HEK293 (cell line): ENCODE data around the gene AGXT.

Source experiments
- CTCF ChIA-PET: fragments of 350-600 bp; formaldehyde crosslinking; extraction: SDS; loops from one replicate; lab custom pipeline; 2021; ENCODE audit warnings: antibody characterized with exemption; lab: Yijun Ruan, JAX
- POLR2A ChIA-PET: fragments of 300-600 bp; formaldehyde crosslinking; extraction: SDS; loops from one replicate; lab custom pipeline; 2020; ENCODE audit warnings: antibody characterized with exemption, inconsistent platforms; lab: Yijun Ruan, JAX
- H3K27ac ChIP-seq: fragments of 200-500 bp; sonication (Bioruptor generic); 2 replicates; pipeline ENCODE4 v1.5.1; 2014; ENCODE audit warnings: low read depth, low read length, control low read depth, inconsistent platforms; ENCODE audit errors: extremely low read depth
- H3K36me3 ChIP-seq, 2 experiments: fragments of 200-500 bp in 1 of 2; sonication (Bioruptor generic) in 1 of 2; 1 replicate in 1 of 2; 2 replicates in 1 of 2; pipeline ENCODE4 v1.5.1; 2014 to 2017; ENCODE audit warnings: inconsistent platforms in 2 of 2, low read length in 2 of 2; ENCODE audit not compliant: control insufficient read depth in 2 of 2, insufficient read depth in 1 of 2
- H3K4me1 ChIP-seq: fragments of 200-500 bp; sonication (Bioruptor generic); 2 replicates; pipeline ENCODE4 v1.5.1; 2014; ENCODE audit warnings: mild to moderate bottlenecking, low read length, inconsistent platforms; ENCODE audit not compliant: control insufficient read depth, insufficient read depth
- H3K4me3 ChIP-seq: 2 replicates; pipeline ENCODE4 v1.5.1; 2011; ENCODE audit warnings: low read depth, mild to moderate bottlenecking, control low read depth, low read length, moderate library complexity
- H3K9me3 ChIP-seq: fragments of 200-500 bp; sonication (Bioruptor generic); 2 replicates; pipeline ENCODE4 v1.5.1; 2014; ENCODE audit warnings: low read depth, low read length, inconsistent platforms; ENCODE audit not compliant: control insufficient read depth, insufficient read depth
- GLI4 ChIP-seq: fragments of 450-650 bp; formaldehyde crosslinking; IDR thresholded peaks from 2 replicates; pipeline ENCODE4 v1.5.1; 2016; ENCODE audit warnings: missing biosample characterization, missing genetic modification characterization
- HOXD13 ChIP-seq: sonication (generic); formaldehyde crosslinking; IDR thresholded peaks from 2 replicates; pipeline ENCODE4 v1.8.0; 2022; ENCODE audit warnings: missing genetic modification reagents, borderline replicate concordance
- KLF10 ChIP-seq: fragments of 450-650 bp; IDR thresholded peaks from 2 replicates; pipeline ENCODE4 v1.5.1; 2018; ENCODE audit warnings: missing biosample characterization, mild to moderate bottlenecking, missing genetic modification characterization
- PATZ1 ChIP-seq: fragments of 450-650 bp; formaldehyde crosslinking; IDR thresholded peaks from 2 replicates; pipeline ENCODE4 v1.5.1; 2016; ENCODE audit warnings: missing biosample characterization, missing genetic modification characterization
- SCRT2 ChIP-seq: fragments of 450-650 bp; formaldehyde crosslinking; IDR thresholded peaks from 2 replicates; pipeline ENCODE4 v1.5.1; 2016; ENCODE audit warnings: missing biosample characterization, missing genetic modification characterization
- ZBTB11 ChIP-seq: fragments of 450-650 bp; formaldehyde crosslinking; conservative IDR thresholded peaks from 2 replicates; pipeline ENCODE4 v1.5.1; 2016; ENCODE audit warnings: low read depth, missing biosample characterization, missing genetic modification characterization
- ZFP37 ChIP-seq: fragments of 450-650 bp; formaldehyde crosslinking; IDR thresholded peaks from 2 replicates; pipeline ENCODE4 v1.5.1; 2016; ENCODE audit warnings: missing biosample characterization, missing genetic modification characterization
- ZFP69B ChIP-seq: fragments of 450-650 bp; formaldehyde crosslinking; IDR thresholded peaks from 2 replicates; pipeline ENCODE4 v1.5.1; 2016; ENCODE audit warnings: missing biosample characterization, missing genetic modification characterization
- ZNF175 ChIP-seq: fragments of 450-650 bp; formaldehyde crosslinking; IDR thresholded peaks from 2 replicates; pipeline ENCODE4 v1.5.1; 2016; ENCODE audit warnings: missing biosample characterization, missing genetic modification characterization
- ZNF18 ChIP-seq: fragments of 450-650 bp; formaldehyde crosslinking; IDR thresholded peaks from 2 replicates; pipeline ENCODE4 v1.5.1; 2016; ENCODE audit warnings: missing biosample characterization, missing genetic modification characterization
- ZNF214 ChIP-seq: fragments of 450-650 bp; formaldehyde crosslinking; IDR thresholded peaks from 2 replicates; pipeline ENCODE4 v1.5.1; 2017; ENCODE audit warnings: missing biosample characterization, mild to moderate bottlenecking, missing genetic modification characterization, borderline replicate concordance
- ZNF341 ChIP-seq: fragments of 450-650 bp; formaldehyde crosslinking; IDR thresholded peaks from 2 replicates; pipeline ENCODE4; 2016; ENCODE audit warnings: low read depth, missing biosample characterization, missing genetic modification characterization
- ZNF362 ChIP-seq: fragments of 450-650 bp; formaldehyde crosslinking; IDR thresholded peaks from 2 replicates; pipeline ENCODE4 v1.5.1; 2016; ENCODE audit warnings: missing biosample characterization, missing genetic modification characterization
- ZNF449 ChIP-seq: fragments of 450-650 bp; formaldehyde crosslinking; IDR thresholded peaks from 2 replicates; pipeline ENCODE4 v1.5.1; 2017; ENCODE audit warnings: missing biosample characterization, mild to moderate bottlenecking, missing genetic modification characterization, moderate library complexity
- ZNF521 ChIP-seq: fragments of 450-650 bp; formaldehyde crosslinking; IDR thresholded peaks from 2 replicates; pipeline ENCODE4 v1.5.1; 2017; ENCODE audit warnings: missing biosample characterization, mild to moderate bottlenecking, missing genetic modification characterization
- ZNF670 ChIP-seq: fragments of 450-650 bp; formaldehyde crosslinking; IDR thresholded peaks from 2 replicates; pipeline ENCODE4 v1.5.1; 2016; ENCODE audit warnings: missing biosample characterization, missing genetic modification characterization, low read depth
- ZSCAN30 ChIP-seq: fragments of 450-650 bp; IDR thresholded peaks from 2 replicates; pipeline ENCODE4 v1.5.1; 2018; ENCODE audit warnings: missing biosample characterization, mild to moderate bottlenecking, missing genetic modification characterization, moderate library complexity

AGXT gene

GRCh38 chr2:240892356-240892755, 23.7 kb downstream of the AGXT start (continued):
- TF ChIP-seq ZSCAN30 (tag by site-specific recombination) (no peak), ZNF362 (no peak), ZFP69B (tag by site-specific recombination) (no peak)

GRCh38 chr2:240892925-240893324, 24.3 kb downstream of the AGXT start:
- H3K36me3 ChIP-seq = no peaks in the 10 kb centered on the region
- H3K9me3 ChIP-seq = no peaks in the 10 kb centered on the region
- ChIA-PET CTCF (interaction anchor here (0.6 to 1.3 kb wide), 2 partner anchors 20 to 767 kb away, joined by 3 read pairs; no protein-coding TSS in a partner anchor), POLR2A (no interaction called here)
- TF ChIP-seq ZNF175 (tag by site-specific recombination) (no peak), ZNF18 (tag by site-specific recombination) (no peak), ZFP37 (tag by site-specific recombination) (no peak), ZSCAN30 (tag by site-specific recombination) (no peak), ZNF214 (no peak), KLF10 (tag by site-specific recombination) (no peak), ZFP69B (tag by site-specific recombination) (no peak), ZNF670 (no peak), HOXD13 (no peak), ZBTB11 (tag by site-specific recombination) (no peak), ZNF449 (tag by site-specific recombination) (no peak), ZNF521 (tag by site-specific recombination) (no peak), ZNF341 (tag by site-specific recombination) (no peak), GLI4 (tag by site-specific recombination) (no peak), SCRT2 (tag by site-specific recombination) (no peak), PATZ1 (tag by site-specific recombination) (no peak)
- no peaks in the 10 kb centered on the region for H3K4me1 ChIP-seq
- H3K4me3 ChIP-seq = no peak overlapping the region
- no peak overlapping the region for H3K27ac ChIP-seq
